GM12875 (cell line): ENCODE results near the gene FAM151A.

Source experiments
- H3K4me3 ChIP-seq: one replicate; pipeline ENCODE4 v1.5.1; 2011; ENCODE audit warnings: low read depth, low read length, control low read depth
- CTCF ChIP-seq: IDR thresholded peaks from 2 replicates; pipeline ENCODE4 v1.5.1; 2011; ENCODE audit warnings: low read depth, mild to moderate bottlenecking, control low read depth, inconsistent platforms, low read length, moderate library complexity, borderline replicate concordance; ENCODE audit not compliant: insufficient read depth

Gene FAM151A

GRCh38 chr1:54627196-54627595 is 3.9 kb upstream of the FAM151A start:
- H3K4me3 ChIP-seq, result no peak overlapping the region

GRCh38 chr1:54624466-54625464 is 1.4 kb upstream of the FAM151A start:
- H3K4me3 ChIP-seq, result no peak overlapping the region
- TF ChIP-seq CTCF, result no peak

More at GRCh38 chr1:54627196-54627595, 3.9 kb upstream of the FAM151A start:
- TF ChIP-seq CTCF, result no peak

- H3K4me3 ChIP-seq, result no peak overlapping the region
- TF ChIP-seq CTCF, result no peak
Measured at GRCh38 chr1:54619749-54620148, 3.6 kb downstream of the FAM151A start.

- no peak overlapping the region for H3K4me3 ChIP-seq
- TF ChIP-seq CTCF, result no peak
Measured at GRCh38 chr1:54615531-54616279, 7.6 kb downstream of the FAM151A start.

- H3K4me3 ChIP-seq, result no peak overlapping the region
- TF ChIP-seq CTCF, result no peak
Measured at GRCh38 chr1:54614563-54614962, 8.8 kb downstream of the FAM151A start.

- H3K4me3 ChIP-seq, result no peak overlapping the region
- TF ChIP-seq CTCF, result no peak
Measured at GRCh38 chr1:54614024-54614423, 9.3 kb downstream of the FAM151A start.
